SK-N-SH (cell line): ENCODE results near the gene RCAN3. TPM values are rescaled to one million over a fixed set of nuclear protein-coding genes. Genes with fewer than 3 reads are reported as not detected.
"Not testable (repeated sequence)": the region's sequence is repeated elsewhere in the genome, so short reads cannot be mapped to it uniquely, and the experiment has no call there.

Experiments
- CTCF ChIA-PET: fragments of 300-600, 350-600 bp; formaldehyde crosslinking; extraction: SDS; loops from one replicate; lab custom pipeline; 2021; lab: Yijun Ruan, JAX
- POLR2A ChIA-PET: fragments of 350-600 bp; sonication (Branson Sonifier 250); formaldehyde crosslinking; extraction: SDS; loops from one replicate; lab custom pipeline; 2020; ENCODE audit warnings: antibody characterized with exemption, inconsistent platforms; lab: Yijun Ruan, JAX
- DNase-seq: peaks from one replicate; pipeline ENCODE4 v3.0.0; 2012
- H2AFZ ChIP-seq: fragments of 200-600 bp; sonication (generic); 2 replicates; pipeline ENCODE4 v1.8.1; 2016; ENCODE audit warnings: antibody characterized with exemption, mild to moderate bottlenecking, low read depth
- H3F3A ChIP-seq: fragments of 200-600 bp; sonication (generic); replicated peaks from 2 replicates; pipeline ENCODE3; 2016; ENCODE audit warnings: antibody characterized with exemption, mild to moderate bottlenecking; ENCODE audit not compliant: insufficient read depth
- H3K27ac ChIP-seq, 2 experiments: fragments of 200-500 bp in 1 of 2; fragments of 200-600 bp in 1 of 2; sonication (Bioruptor generic) in 1 of 2; sonication (generic), shearing (Covaris generic) in 1 of 2; 2 replicates each; pipeline versions ENCODE4 v1.5.1 to v1.6.1; 2014 to 2016; ENCODE audit warnings: low read depth in 2 of 2, inconsistent platforms in 1 of 2, low read length in 1 of 2, mild to moderate bottlenecking in 1 of 2, mixed read lengths in 1 of 2
- H3K27me3 ChIP-seq: fragments of 200-600 bp; sonication (generic), shearing (Covaris generic); 2 replicates; pipeline ENCODE4 v1.6.1; 2016; ENCODE audit warnings: mixed run types; ENCODE audit not compliant: insufficient read depth
- H3K36me3 ChIP-seq, 2 experiments: fragments of 200-500 bp in 1 of 2; fragments of 200-600 bp in 1 of 2; sonication (Bioruptor generic) in 1 of 2; sonication (generic) in 1 of 2; replicated peaks in 1 of 2; 2 replicates each; pipeline versions ENCODE3 to v1.5.1; 2014 to 2016; ENCODE audit warnings: low read length in 1 of 2, mild to moderate bottlenecking in 1 of 2; ENCODE audit not compliant: insufficient read depth in 2 of 2, control insufficient read depth in 1 of 2
- H3K4me1 ChIP-seq, 2 experiments: fragments of 200-500 bp in 1 of 2; fragments of 200-600 bp in 1 of 2; sonication (Bioruptor generic) in 1 of 2; sonication (generic), shearing (Covaris generic) in 1 of 2; 2 replicates each; pipeline versions ENCODE4 v1.5.1 to v1.6.1; 2014 to 2016; ENCODE audit warnings: low read depth in 1 of 2, low read length in 1 of 2, mixed run types in 1 of 2; ENCODE audit not compliant: insufficient read depth in 2 of 2, control insufficient read depth in 1 of 2
- H3K4me2 ChIP-seq: fragments of 200-600 bp; sonication (generic), shearing (Covaris generic); 2 replicates; pipeline ENCODE4 v1.6.1; 2017; ENCODE audit warnings: mixed run types
- H3K4me3 ChIP-seq, 2 experiments: fragments of 200-500 bp in 1 of 2; fragments of 200-600 bp in 1 of 2; sonication (Bioruptor generic) in 1 of 2; sonication (generic), shearing (Covaris generic) in 1 of 2; 2 replicates each; pipeline versions ENCODE4 v1.5.1 to v1.8.1; 2014 to 2016; ENCODE audit warnings: low read depth in 2 of 2, inconsistent platforms in 1 of 2, low read length in 1 of 2, mild to moderate bottlenecking in 1 of 2, mixed read lengths in 1 of 2, moderate library complexity in 1 of 2
- H3K79me2 ChIP-seq: fragments of 200-600 bp; sonication (generic); 2 replicates; pipeline ENCODE4 v1.8.1; 2017; ENCODE audit warnings: mild to moderate bottlenecking; ENCODE audit not compliant: insufficient read depth
- H3K9ac ChIP-seq: fragments of 200-600 bp; sonication (generic); 2 replicates; pipeline ENCODE4 v1.6.1; 2017; ENCODE audit warnings: mixed run types
- H3K9me2 ChIP-seq: fragments of 200-600 bp; sonication (generic); 2 replicates; pipeline ENCODE4 v1.6.1; 2017; ENCODE audit warnings: mixed run types
- H3K9me3 ChIP-seq: fragments of 200-600 bp; sonication (generic); 2 replicates; pipeline ENCODE4 v1.6.1; 2017; ENCODE audit warnings: mixed run types, mild to moderate bottlenecking, moderate library complexity
- H4K20me1 ChIP-seq: fragments of 200-600 bp; sonication (generic); 2 replicates; pipeline ENCODE4 v1.6.1; 2017; ENCODE audit warnings: mild to moderate bottlenecking, mixed run types; ENCODE audit not compliant: insufficient read depth
- ELF1 ChIP-seq: IDR thresholded peaks from 2 replicates; pipeline ENCODE4 v1.4.0; 2012
- EP300 ChIP-seq, 2 experiments: IDR thresholded peaks; 2 replicates each; pipeline versions ENCODE4 v1.4.0 to v1.6.1; 2012; ENCODE audit warnings: borderline replicate concordance in 1 of 2, low read depth in 1 of 2, low read length in 1 of 2
- EZH2phosphoT487 ChIP-seq: fragments of 200-600 bp; sonication (generic); IDR thresholded peaks from 2 replicates; pipeline ENCODE4 v1.6.1; 2017; ENCODE audit warnings: low read depth, mixed run types, mild to moderate bottlenecking, antibody characterized with exemption, moderate library complexity, borderline replicate concordance
- FOXM1 ChIP-seq: IDR thresholded peaks from 2 replicates; pipeline ENCODE4 v1.4.0; 2012; ENCODE audit warnings: low read depth, mild to moderate bottlenecking
- GABPA ChIP-seq: IDR thresholded peaks from 2 replicates; pipeline ENCODE4 v1.4.0; 2012; ENCODE audit warnings: low read depth, mild to moderate bottlenecking
- GATA2 ChIP-seq: sonication (generic); formaldehyde crosslinking; IDR thresholded peaks from 2 replicates; pipeline ENCODE4 v1.5.0; 2020; ENCODE audit warnings: mild to moderate bottlenecking, missing genetic modification reagents
- JUND ChIP-seq: IDR thresholded peaks from 2 replicates; pipeline ENCODE4 v1.4.0; 2012
- MEF2A ChIP-seq: IDR thresholded peaks from 2 replicates; pipeline ENCODE4 v1.4.0; 2012; ENCODE audit warnings: low read depth, borderline replicate concordance
- NFIC ChIP-seq: IDR thresholded peaks from 2 replicates; pipeline ENCODE4 v1.4.0; 2012; ENCODE audit warnings: borderline replicate concordance
- NRF1 ChIP-seq: IDR thresholded peaks from 2 replicates; pipeline ENCODE4 v1.6.1; 2012; ENCODE audit warnings: low read depth, mild to moderate bottlenecking, low read length
- POLR2AphosphoS5 ChIP-seq: IDR thresholded peaks from 2 replicates; pipeline ENCODE4 v1.6.1; 2012; ENCODE audit warnings: low read depth, low read length
- RCOR1 ChIP-seq: fragments of 150-350 bp; IDR thresholded peaks from 2 replicates; pipeline ENCODE4 v1.6.1; 2017; ENCODE audit warnings: antibody characterized with exemption, low read length
- SIN3A ChIP-seq: IDR thresholded peaks from 2 replicates; pipeline ENCODE4 v1.6.1; 2012; ENCODE audit warnings: low read depth, mild to moderate bottlenecking, low read length, moderate library complexity, borderline replicate concordance
- SMC3 ChIP-seq: IDR thresholded peaks from 2 replicates; pipeline ENCODE4 v1.6.1; 2012; ENCODE audit warnings: low read depth, low read length, improper control_type of control experiment
- TEAD4 ChIP-seq: IDR thresholded peaks from 2 replicates; pipeline ENCODE4 v1.4.0; 2012; ENCODE audit warnings: mild to moderate bottlenecking, borderline replicate concordance; ENCODE audit not compliant: insufficient read depth
- WGBS: methylation state at CpG from one replicate; pipeline ENCODE4 v1.1.6; 2017; ENCODE audit warnings: low lambda C conversion rate; 5-methylcytosine and 5-hydroxymethylcytosine counted together
- polyA plus RNA-seq, 3 experiments: library from polyadenylated mRNA; depleted of rRNA; stranded (reverse); fragments of >200 nt; gene quantifications; 2 replicates each; pipeline ENCODE4 v1.2.3, GENCODE V29; 2012
- TF ChIP-seq, protein P1 (sequence below): IDR thresholded peaks from 2 replicates; pipeline ENCODE4 v1.6.1; 2012; ENCODE audit warnings: mild to moderate bottlenecking, low read depth, low read length, moderate library complexity
- TF ChIP-seq, protein P2 (sequence below): fragments of 150-350 bp; IDR thresholded peaks from 2 replicates; pipeline ENCODE4 v1.6.1; 2016; ENCODE audit warnings: mild to moderate bottlenecking, low read depth, low read length
- TF ChIP-seq, protein P3 (sequence below): fragments of 150-350 bp; IDR thresholded peaks from 2 replicates; pipeline ENCODE4 v1.6.1; 2017; ENCODE audit warnings: antibody characterized with exemption, low read length, low read depth, borderline replicate concordance

RCAN3 gene
- polyA plus RNA-seq, 1 of the 3 experiments (the other 2 are of a cell fraction), result 4.8 TPM

DNA sequence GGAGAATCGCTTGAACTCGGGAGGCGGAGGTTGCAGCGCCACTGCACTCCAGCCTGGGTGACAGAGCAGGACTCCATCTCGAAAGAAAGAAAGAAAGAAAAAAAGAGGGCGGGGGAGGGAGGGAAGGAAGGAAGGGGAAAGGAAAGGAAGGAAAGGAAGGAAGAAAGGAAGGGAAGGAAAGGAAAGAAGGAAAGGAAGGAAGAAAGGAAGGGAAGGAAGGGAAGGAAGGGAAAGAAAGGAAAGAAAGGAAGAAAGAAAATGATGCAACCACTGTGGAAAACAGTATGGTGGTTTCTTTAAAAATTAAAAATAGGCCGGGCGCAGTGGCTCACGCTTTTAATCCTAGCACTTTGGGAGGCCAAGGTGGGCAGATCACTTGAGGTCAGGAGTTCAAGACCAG, 15.2 kb upstream of the RCAN3 start:
- H3F3A ChIP-seq, result peaks cover 7% of the 10 kb centered on the region
- no peaks in the 10 kb centered on the region for H4K20me1 ChIP-seq
- POLR2A ChIA-PET, result no interaction called here
- H3K4me1 ChIP-seq, result no peaks in the 10 kb centered on the region
- no peak overlapping the region for H2AFZ ChIP-seq
- no peak overlapping the region for H3K9ac ChIP-seq
- no peaks in the 10 kb centered on the region for H3K27me3 ChIP-seq
- H3K27ac ChIP-seq, result no peak overlapping the region
- no peak overlapping the region for H3K4me2 ChIP-seq
- H3K4me3 ChIP-seq, result no peak overlapping the region
- H3K9me2 ChIP-seq, result no peaks in the 10 kb centered on the region
- H3K36me3 ChIP-seq, result no peaks in the 10 kb centered on the region
- WGBS, result 85% methylated on average over 9 of the region's 9 CpGs
- H3K9me3 ChIP-seq, result no peaks in the 10 kb centered on the region
- no peak for TF ChIP-seq EP300 (IDR thresholded peaks at IDR 0.05; ENCODE audit: borderline replicate concordance in 1 of 2, low read depth in 1 of 2, low read length in 1 of 2)
- no peak for TF ChIP-seq SIN3A
- no peak for TF ChIP-seq POLR2AphosphoS5
- no peaks in the 10 kb centered on the region for H3K79me2 ChIP-seq
- DNase-seq, result no peak
- CTCF ChIA-PET, result interaction anchor here (1.1 to 1.6 kb wide), 2 partner anchors 14 to 285 kb away, joined by 3 to 4 read pairs; no protein-coding TSS in a partner anchor

DNA sequence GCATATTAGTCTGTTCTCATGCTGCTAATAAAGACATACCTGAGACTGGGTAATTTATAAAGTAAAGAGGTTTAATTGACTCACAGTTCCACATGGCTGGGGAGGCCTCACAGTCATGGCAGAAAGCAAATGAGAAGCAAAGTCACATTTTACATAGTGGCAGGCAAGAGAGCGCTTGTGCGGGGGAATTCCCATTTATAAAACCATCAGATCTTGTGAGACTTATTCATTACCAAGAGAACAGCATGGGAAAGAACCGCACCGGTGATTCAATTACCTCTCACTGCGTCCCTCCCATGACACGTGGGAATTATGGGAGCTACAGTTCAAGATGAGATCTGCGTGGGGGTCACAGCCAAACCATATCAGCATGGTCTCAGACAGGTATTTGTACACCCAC, 14.5 kb upstream of the RCAN3 start:
- POLR2A ChIA-PET, CTCF ChIA-PET, H2AFZ ChIP-seq, H3F3A ChIP-seq, H3K4me2 ChIP-seq, H3K36me3 ChIP-seq, H3K4me1 ChIP-seq, H3K9me2 ChIP-seq, H3K9ac ChIP-seq, DNase-seq, H3K79me2 ChIP-seq, H3K27me3 ChIP-seq, H4K20me1 ChIP-seq, H3K9me3 ChIP-seq, H3K27ac ChIP-seq, H3K4me3 ChIP-seq: not testable (repeated sequence)
- WGBS, result 80% methylated on average over 7 of the region's 7 CpGs

DNA sequence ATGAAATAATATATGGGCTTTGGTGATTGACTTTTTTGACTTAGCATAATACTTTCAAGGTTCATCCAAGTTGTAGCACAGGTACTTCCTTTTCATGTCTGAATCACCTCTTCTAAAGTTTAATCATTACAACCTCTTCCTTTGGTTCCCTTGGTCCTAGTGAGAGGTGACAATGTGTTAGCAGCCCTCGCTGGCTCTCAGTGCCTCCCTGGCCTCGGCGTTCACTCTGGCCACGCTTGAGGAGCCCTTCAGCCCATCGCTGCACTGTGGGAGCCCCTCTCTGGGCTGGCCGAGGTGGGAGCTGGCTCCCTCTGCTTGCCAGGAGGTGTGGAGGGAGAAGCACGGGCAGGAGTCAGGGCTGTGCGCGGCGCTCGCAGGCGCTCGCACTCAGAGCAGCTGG, 13.0 kb upstream of the RCAN3 start:
- POLR2A ChIA-PET, result no interaction called here
- H2AFZ ChIP-seq, result no peak overlapping the region
- peaks cover 7% of the 10 kb centered on the region for H3F3A ChIP-seq
- no peak overlapping the region for H3K9ac ChIP-seq
- 75% methylated on average over 11 of the region's 13 CpGs for WGBS
- CTCF ChIA-PET, result interaction anchor here (0.9 to 1.6 kb wide), 2 partner anchors 11 to 97 kb away, joined by 3 to 5 read pairs; no protein-coding TSS in a partner anchor
- H3K4me3 ChIP-seq, result no peak overlapping the region
- H3K4me1 ChIP-seq, result no peaks in the 10 kb centered on the region
- no peak overlapping the region for H3K4me2 ChIP-seq
- H3K79me2 ChIP-seq, result no peaks in the 10 kb centered on the region
- TF ChIP-seq POLR2AphosphoS5 (no peak), NFIC (no peak), RCOR1 (no peak), NRF1 (no peak), MEF2A (no peak), SMC3 (no peak), EZH2phosphoT487 (no peak), TEAD4 (no peak), FOXM1 (no peak), GATA2 (CRISPR knock-in tag) (no peak), JUND (no peak), SIN3A (no peak), GABPA (no peak), EP300 (IDR thresholded peaks at IDR 0.05; ENCODE audit: borderline replicate concordance in 1 of 2, low read depth in 1 of 2, low read length in 1 of 2) (no peak), ELF1 (no peak)
- TF ChIP-seq, protein P1, sequence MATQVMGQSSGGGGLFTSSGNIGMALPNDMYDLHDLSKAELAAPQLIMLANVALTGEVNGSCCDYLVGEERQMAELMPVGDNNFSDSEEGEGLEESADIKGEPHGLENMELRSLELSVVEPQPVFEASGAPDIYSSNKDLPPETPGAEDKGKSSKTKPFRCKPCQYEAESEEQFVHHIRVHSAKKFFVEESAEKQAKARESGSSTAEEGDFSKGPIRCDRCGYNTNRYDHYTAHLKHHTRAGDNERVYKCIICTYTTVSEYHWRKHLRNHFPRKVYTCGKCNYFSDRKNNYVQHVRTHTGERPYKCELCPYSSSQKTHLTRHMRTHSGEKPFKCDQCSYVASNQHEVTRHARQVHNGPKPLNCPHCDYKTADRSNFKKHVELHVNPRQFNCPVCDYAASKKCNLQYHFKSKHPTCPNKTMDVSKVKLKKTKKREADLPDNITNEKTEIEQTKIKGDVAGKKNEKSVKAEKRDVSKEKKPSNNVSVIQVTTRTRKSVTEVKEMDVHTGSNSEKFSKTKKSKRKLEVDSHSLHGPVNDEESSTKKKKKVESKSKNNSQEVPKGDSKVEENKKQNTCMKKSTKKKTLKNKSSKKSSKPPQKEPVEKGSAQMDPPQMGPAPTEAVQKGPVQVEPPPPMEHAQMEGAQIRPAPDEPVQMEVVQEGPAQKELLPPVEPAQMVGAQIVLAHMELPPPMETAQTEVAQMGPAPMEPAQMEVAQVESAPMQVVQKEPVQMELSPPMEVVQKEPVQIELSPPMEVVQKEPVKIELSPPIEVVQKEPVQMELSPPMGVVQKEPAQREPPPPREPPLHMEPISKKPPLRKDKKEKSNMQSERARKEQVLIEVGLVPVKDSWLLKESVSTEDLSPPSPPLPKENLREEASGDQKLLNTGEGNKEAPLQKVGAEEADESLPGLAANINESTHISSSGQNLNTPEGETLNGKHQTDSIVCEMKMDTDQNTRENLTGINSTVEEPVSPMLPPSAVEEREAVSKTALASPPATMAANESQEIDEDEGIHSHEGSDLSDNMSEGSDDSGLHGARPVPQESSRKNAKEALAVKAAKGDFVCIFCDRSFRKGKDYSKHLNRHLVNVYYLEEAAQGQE, result no peak
- TF ChIP-seq, protein P2, sequence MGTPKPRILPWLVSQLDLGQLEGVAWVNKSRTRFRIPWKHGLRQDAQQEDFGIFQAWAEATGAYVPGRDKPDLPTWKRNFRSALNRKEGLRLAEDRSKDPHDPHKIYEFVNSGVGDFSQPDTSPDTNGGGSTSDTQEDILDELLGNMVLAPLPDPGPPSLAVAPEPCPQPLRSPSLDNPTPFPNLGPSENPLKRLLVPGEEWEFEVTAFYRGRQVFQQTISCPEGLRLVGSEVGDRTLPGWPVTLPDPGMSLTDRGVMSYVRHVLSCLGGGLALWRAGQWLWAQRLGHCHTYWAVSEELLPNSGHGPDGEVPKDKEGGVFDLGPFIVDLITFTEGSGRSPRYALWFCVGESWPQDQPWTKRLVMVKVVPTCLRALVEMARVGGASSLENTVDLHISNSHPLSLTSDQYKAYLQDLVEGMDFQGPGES, result no peak
- TF ChIP-seq, protein P3, sequence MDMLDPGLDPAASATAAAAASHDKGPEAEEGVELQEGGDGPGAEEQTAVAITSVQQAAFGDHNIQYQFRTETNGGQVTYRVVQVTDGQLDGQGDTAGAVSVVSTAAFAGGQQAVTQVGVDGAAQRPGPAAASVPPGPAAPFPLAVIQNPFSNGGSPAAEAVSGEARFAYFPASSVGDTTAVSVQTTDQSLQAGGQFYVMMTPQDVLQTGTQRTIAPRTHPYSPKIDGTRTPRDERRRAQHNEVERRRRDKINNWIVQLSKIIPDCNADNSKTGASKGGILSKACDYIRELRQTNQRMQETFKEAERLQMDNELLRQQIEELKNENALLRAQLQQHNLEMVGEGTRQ, result no peak
- no peaks in the 10 kb centered on the region for H3K36me3 ChIP-seq
- H3K27ac ChIP-seq, result no peak overlapping the region
- H3K9me2 ChIP-seq, result no peaks in the 10 kb centered on the region
- no peaks in the 10 kb centered on the region for H3K27me3 ChIP-seq
- no peaks in the 10 kb centered on the region for H3K9me3 ChIP-seq
- H4K20me1 ChIP-seq, result no peaks in the 10 kb centered on the region
- DNase-seq, result no peak
